GM10266 (cell line): Measurements from ENCODE around the gene ARHGAP8.
A peak's percentile ranks its signal among the peaks of the same experiment; 100 is the strongest.
"Not testable (repeated sequence)": the region's sequence is repeated elsewhere in the genome, so short reads cannot be mapped to it uniquely, and the experiment has no call there.

Source experiments
- DNase-seq: peaks from one replicate; pipeline ENCODE4 v3.0.0; 2012; ENCODE audit errors: extremely low spot score
- TF ChIP-seq, protein P1 (sequence below): IDR thresholded peaks from 2 replicates; pipeline ENCODE4 v1.5.1; 2012; ENCODE audit warnings: mild to moderate bottlenecking, low read depth; ENCODE audit not compliant: control insufficient read depth, insufficient read depth; ENCODE audit errors: missing control alignments

ARHGAP8 gene

DNA sequence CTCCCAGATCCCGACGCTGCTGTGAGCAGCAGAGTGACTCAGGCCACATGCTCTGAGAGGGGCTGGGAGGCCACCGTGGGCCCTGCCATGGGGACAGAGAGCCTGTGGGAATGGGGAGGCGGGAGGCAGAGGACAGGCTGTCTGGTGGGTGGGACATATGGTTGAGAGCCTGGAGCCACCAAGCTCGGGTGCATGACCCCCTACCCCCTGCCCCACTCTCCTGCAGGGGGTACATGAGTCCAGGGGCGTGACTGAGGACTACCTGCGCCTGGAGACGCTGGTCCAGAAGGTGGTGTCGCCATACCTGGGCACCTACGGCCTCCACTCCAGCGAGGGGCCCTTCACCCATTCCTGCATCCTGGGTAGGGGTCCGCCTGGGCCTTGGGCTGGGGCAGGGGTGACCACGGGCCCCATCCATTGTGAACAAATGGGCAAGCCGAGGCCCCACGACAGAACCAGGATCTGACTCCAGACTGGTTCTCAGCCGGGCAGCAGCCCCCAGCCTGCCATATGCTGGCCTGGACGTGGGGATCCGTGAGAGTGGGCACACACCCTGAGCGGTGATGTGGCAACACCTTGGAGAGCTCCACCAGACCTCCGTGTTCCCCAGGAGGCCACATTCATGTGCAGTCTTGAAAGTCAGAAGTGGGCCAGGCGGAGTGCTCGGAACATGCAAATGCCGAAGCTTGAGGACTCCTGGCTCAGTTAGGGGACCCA, 17.4 kb upstream of the ARHGAP8 start:
- TF ChIP-seq, protein P1, sequence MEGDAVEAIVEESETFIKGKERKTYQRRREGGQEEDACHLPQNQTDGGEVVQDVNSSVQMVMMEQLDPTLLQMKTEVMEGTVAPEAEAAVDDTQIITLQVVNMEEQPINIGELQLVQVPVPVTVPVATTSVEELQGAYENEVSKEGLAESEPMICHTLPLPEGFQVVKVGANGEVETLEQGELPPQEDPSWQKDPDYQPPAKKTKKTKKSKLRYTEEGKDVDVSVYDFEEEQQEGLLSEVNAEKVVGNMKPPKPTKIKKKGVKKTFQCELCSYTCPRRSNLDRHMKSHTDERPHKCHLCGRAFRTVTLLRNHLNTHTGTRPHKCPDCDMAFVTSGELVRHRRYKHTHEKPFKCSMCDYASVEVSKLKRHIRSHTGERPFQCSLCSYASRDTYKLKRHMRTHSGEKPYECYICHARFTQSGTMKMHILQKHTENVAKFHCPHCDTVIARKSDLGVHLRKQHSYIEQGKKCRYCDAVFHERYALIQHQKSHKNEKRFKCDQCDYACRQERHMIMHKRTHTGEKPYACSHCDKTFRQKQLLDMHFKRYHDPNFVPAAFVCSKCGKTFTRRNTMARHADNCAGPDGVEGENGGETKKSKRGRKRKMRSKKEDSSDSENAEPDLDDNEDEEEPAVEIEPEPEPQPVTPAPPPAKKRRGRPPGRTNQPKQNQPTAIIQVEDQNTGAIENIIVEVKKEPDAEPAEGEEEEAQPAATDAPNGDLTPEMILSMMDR: no peak
- DNase-seq: no peak

DNA sequence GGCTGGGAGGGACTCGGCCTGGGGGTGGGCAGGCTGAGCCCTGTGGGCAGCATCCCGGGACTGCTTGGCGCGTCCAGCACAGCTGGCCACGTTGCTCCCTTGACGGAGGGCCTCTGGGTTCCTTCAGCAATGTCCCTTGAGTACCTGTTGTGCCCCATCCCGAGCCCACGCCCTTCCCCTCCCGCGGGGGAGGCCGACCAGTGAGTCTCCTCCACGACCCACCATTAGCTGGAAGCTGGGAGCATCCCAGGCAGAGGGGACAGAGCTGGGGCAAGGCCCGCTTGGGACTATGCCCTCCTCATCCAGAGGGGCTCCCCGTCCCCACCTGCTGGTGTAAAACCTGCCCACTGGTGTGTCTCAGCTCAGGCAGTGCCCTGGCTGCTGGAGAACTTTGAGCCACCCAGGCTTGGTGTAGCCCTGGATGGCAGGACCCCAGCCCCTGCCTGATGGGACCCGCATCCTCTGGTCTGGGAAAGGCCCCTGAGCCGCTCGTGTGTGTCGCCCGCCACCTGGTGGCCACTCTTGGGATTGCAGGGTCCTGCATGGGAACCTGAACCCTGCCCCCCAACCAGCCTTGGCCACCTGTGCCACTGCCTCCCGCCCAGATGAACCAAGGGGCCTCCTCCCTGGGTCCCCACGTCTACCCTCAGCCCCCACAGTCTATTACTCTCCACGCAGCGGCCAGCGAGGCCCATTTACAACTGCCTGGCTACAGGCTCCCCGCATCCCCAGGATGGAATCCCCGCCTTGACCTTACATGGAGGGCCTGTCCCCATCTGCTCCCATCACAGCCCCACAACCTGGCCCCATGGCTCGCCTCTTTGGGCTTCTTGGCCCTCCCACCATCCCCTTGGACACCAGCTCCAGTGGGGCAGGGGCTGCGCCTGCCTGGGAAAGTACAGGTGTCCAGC, 16.6 kb upstream of the ARHGAP8 start:
- peak; percentile 91 for DNase-seq

DNA sequence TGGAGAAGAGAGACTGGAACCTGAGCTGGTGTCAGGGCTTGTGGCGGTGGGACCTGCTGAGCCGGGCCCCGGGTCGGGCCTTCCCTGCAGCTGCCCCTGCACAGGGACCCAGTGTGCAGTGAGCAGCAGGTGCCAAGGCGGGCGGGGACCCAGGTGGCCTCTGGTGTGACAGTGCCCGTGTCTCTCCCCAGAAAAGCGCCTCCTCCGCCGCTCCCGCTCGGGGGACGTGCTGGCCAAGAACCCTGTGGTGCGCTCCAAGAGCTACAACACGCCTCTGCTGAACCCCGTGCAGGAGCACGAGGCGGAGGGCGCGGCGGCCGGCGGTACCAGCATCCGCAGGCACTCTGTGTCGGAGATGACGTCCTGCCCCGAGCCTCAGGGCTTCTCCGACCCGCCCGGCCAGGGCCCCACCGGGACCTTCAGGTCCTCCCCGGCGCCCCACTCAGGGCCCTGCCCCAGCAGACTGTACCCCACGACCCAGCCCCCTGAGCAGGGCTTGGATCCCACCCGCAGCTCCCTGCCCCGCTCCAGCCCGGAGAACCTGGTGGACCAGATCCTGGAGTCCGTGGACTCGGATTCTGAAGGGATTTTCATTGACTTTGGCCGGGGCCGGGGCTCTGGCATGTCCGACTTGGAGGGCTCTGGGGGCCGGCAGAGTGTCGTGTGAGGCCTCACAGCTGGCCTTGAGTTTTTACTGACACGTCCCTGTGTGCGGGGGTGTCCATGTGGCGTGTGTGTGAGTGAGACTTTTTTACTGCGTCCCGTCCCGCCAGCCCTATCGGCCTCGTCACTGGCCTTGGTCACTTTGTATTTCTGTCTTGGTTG, 15.6 kb upstream of the ARHGAP8 start:
- TF ChIP-seq, protein P1: no peak
- DNase-seq: no peak

More for the DNA sequence above, 16.6 kb upstream of the ARHGAP8 start:
- TF ChIP-seq, protein P1: peak; percentile 93

DNA sequence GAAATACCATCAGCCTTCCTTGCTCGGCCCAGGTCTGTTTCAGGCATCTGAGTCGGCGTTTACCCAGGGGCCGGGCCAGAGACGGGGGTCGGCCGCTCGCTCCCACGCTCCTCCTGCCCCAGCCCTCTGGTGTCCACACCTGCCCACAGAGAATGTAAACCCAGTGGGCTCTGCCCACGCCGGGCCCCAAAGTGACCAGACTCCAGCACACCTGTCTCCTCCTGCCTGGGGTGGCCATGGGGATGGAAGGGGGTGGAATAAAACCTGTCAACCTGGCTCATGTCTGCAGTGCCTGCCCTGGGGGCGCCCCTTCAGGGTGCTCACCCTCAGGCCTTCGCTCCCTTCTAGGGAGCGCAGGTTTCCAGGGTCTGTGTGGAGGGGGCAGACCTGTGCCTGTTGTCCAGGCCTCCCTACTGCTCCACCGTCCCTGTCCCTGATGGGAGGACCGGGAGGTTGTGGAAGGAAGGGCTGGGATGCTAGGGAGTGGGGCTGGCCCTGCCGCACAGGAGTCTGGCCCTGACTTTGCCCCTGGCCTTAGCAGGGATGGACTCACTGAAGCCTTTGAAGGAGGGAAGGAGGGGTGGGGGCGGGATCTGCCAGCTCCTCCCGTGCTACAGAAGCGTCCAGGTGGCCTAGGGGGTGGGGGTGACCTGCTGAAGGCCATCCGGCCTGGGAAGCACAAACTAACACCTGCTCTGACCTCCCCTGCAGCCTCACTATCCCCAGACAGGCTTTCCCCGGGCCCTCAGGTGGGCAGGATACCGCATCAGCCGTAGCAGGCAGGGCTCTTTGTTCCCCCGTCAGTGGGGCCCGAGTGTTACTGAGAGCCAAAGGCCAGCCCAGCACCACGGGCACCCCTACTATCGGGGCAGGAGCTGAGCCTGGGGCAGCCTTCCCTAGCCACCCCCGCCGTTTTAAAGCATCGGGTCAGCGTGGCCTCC, 14.7 kb upstream of the ARHGAP8 start:
- TF ChIP-seq, protein P1: no peak
- DNase-seq: no peak

DNA sequence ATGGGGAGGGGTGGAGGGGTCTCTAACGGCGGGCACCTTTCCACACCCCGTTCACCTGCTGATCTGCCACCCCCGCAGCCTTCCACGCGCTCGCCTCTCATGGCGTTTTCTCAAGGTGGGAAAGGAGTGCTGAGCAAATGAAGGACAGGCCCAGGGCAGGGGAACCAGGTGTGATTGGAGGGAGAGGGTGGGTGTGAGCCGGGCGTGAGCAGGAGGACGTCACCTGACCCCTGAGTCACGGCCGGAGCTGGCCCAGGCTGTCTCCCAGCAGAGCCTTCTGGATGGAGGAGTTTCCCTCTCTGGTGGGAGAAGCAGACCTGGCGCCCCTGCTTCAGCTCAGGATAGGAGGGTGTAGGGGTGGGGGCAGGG, 14.0 kb upstream of the ARHGAP8 start:
- TF ChIP-seq, protein P1: no peak
- no peak for DNase-seq

DNA sequence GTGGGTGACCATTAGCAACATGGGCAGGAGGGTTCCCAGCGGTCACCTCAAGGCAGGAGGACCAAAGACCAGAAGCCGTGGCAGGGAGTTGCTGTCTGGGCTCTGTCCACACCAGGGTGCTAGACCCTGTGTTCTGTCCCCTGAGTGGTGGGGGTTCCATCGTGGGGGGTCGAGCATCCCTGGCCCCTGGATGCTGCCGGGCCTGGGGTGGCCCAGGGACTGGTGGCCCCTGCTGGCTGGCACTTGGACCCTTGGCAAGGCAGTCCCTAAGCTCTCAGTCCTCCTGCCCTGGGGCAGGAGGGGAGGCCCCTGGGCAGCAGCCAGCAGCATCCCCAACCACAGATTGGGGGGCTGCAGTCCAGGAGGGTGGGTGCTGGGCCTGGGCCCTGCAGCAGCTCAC, 13.4 kb upstream of the ARHGAP8 start:
- DNase-seq: no peak
- TF ChIP-seq, protein P1: no peak

DNA sequence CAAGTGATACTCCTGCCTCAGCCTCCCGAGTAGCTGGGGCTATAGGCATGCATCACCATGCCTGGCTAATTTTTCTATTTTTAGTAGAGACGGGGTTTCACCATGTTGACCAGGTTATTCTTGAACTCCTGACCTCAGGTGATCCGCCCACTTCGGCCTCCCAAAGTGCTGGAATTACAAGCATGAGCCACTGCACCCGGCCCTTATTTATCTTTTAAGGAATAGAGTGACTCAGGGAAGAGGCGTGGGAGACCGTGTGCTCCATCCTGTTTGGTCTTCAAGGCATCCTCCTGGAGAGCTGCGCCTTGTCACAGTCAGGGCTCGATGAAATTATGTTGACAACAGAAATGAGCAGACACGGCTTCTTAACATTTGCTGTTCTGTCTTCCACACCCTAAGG, 12.7 kb upstream of the ARHGAP8 start:
- not testable (repeated sequence) for DNase-seq
